Smooth muscle cell (in vitro differentiated cells): ENCODE measurements around the gene CORO7. TPM values are rescaled to one million over a fixed set of nuclear protein-coding genes. Genes with fewer than 3 reads are reported as not detected.

Experiments
- DNase-seq: peaks from one replicate; lab custom pipeline; 2025; ENCODE audit not compliant: unreplicated experiment; lab: John Stamatoyannopoulos, UW
- H2AFZ ChIP-seq: fragments of 200-600 bp; sonication (generic); 2 replicates; pipeline ENCODE4 v1.6.0; 2016; ENCODE audit warnings: antibody characterized with exemption, low read depth, mild to moderate bottlenecking
- H3F3A ChIP-seq: fragments of 200-600 bp; sonication (generic); 2 replicates; pipeline ENCODE4 v1.6.0; 2017; ENCODE audit warnings: antibody characterized with exemption, low read depth
- H3K27ac ChIP-seq: fragments of 200-600 bp; sonication (generic); 2 replicates; pipeline ENCODE4 v1.5.1; 2016; ENCODE audit warnings: low read depth, mild to moderate bottlenecking
- H3K27me3 ChIP-seq: fragments of 200-600 bp; sonication (generic); 2 replicates; pipeline ENCODE4 v1.6.1; 2016; ENCODE audit warnings: low read depth, mild to moderate bottlenecking
- H3K36me3 ChIP-seq: fragments of 200-600 bp; sonication (generic); 2 replicates; pipeline ENCODE4 v1.5.1; 2016; ENCODE audit warnings: low read depth
- H3K4me1 ChIP-seq: fragments of 200-600 bp; sonication (generic); 2 replicates; pipeline ENCODE4 v1.5.1; 2016; ENCODE audit warnings: low read depth
- H3K4me2 ChIP-seq: fragments of 200-600 bp; sonication (generic); 2 replicates; pipeline ENCODE4 v1.6.0; 2016; ENCODE audit warnings: mild to moderate bottlenecking
- H3K4me3 ChIP-seq: fragments of 200-600 bp; sonication (generic); 2 replicates; pipeline ENCODE4 v1.5.1; 2016; ENCODE audit warnings: mild to moderate bottlenecking
- H3K79me2 ChIP-seq: fragments of 200-600 bp; sonication (generic); 2 replicates; pipeline ENCODE4 v1.6.0; 2016; ENCODE audit warnings: low read depth, mild to moderate bottlenecking
- H3K9ac ChIP-seq: fragments of 200-600 bp; sonication (generic); 2 replicates; pipeline ENCODE4 v1.6.0; 2016; ENCODE audit warnings: low read depth
- H3K9me3 ChIP-seq: fragments of 200-600 bp; sonication (generic); replicated peaks from 2 replicates; pipeline ENCODE4 v1.5.1; 2016; ENCODE audit warnings: low read depth
- H4K20me1 ChIP-seq: fragments of 200-600 bp; sonication (generic); 2 replicates; pipeline ENCODE4 v1.6.0; 2016; ENCODE audit warnings: low read depth
- CTCF ChIP-seq: fragments of 200-600 bp; sonication (generic); IDR thresholded peaks from 2 replicates; pipeline ENCODE4 v1.5.1; 2017; ENCODE audit warnings: borderline replicate concordance, mild to moderate bottlenecking, antibody characterized with exemption; ENCODE audit not compliant: insufficient read depth, poor library complexity, severe bottlenecking
- WGBS: methylation state at CpG from one replicate; pipeline ENCODE4 v1.1.7; 2016; ENCODE audit warnings: low lambda C conversion rate; 5-methylcytosine and 5-hydroxymethylcytosine counted together
- polyA plus RNA-seq: library from polyadenylated mRNA; unstranded; fragments of >200 nt; fragmentation: Nextera tagmentation; extraction: Ambion mirVana; gene quantifications from 2 replicates; pipeline ENCODE4 v1.2.1, GENCODE V29; 2016
- total RNA-seq: library from RNA; depleted of rRNA; stranded (reverse); fragments of >200 nt; gene quantifications from 2 replicates; pipeline ENCODE4 v1.2.3, GENCODE V29; 2014

Gene CORO7
- total and polyA plus RNA-seq, 2 experiments from 2014 or later, result 6.7 to 12.7 TPM

GRCh38 chr16:4350787-4351659 lies 65.4 kb downstream of the CORO7 start, which contains the start of gene PAM16:
PAM16 (minus strand) TSS chr16:4351321; CDS start chr16:4351234, 87 bp downstream.
- Histone ChIP-seq H3F3A (peaks cover 8% of the 10 kb centered on the region), H3K4me2 (peak within 1 kb of the TSS; percentile 83), H3K4me3 (peak within 1 kb of the TSS; percentile 78), H3K9ac (peak within 1 kb of the TSS; percentile 63), H3K36me3 (no peaks in the 10 kb centered on the region), H3K79me2 (peaks cover 29% of the 10 kb centered on the region), H3K9me3 (no peaks in the 10 kb centered on the region), H3K27me3 (no peaks in the 10 kb centered on the region), H4K20me1 (peaks cover 24% of the 10 kb centered on the region), H3K27ac (peak within 1 kb of the TSS; percentile 64), H3K4me1 (peaks cover 10% of the 10 kb centered on the region), H2AFZ (peak within 1 kb of the TSS; percentile 1)
- 1% methylated on average over 60 of the region's 81 CpGs for WGBS
- TF ChIP-seq CTCF, result peak; percentile 15
- peak; percentile 95 for DNase-seq

- H3K36me3 ChIP-seq, result no peaks in the 10 kb centered on the region
- TF ChIP-seq CTCF, result no peak
- H3K79me2 ChIP-seq, result peaks cover 29% of the 10 kb centered on the region
- H2AFZ ChIP-seq, result peak overlapping the region; percentile 1
- H4K20me1 ChIP-seq, result peaks cover 30% of the 10 kb centered on the region
- peak overlapping the region; percentile 78 for H3K4me3 ChIP-seq
- no peaks in the 10 kb centered on the region for H3K27me3 ChIP-seq
- H3K27ac ChIP-seq, result peak overlapping the region; percentile 64
- peaks cover 10% of the 10 kb centered on the region for H3K4me1 ChIP-seq
- no peak for DNase-seq
- peak overlapping the region; percentile 83 for H3K4me2 ChIP-seq
- H3K9me3 ChIP-seq, result no peaks in the 10 kb centered on the region
- peak overlapping the region; percentile 63 for H3K9ac ChIP-seq
- 34% methylated on average over 24 of the region's 24 CpGs for WGBS
- H3F3A ChIP-seq, result peaks cover 8% of the 10 kb centered on the region
Observed at GRCh38 chr16:4350365-4350786, 66.0 kb downstream of the CORO7 start.

- peaks cover 8% of the 10 kb centered on the region for H3F3A ChIP-seq
- no peak for TF ChIP-seq CTCF
- H3K4me3 ChIP-seq, result no peak overlapping the region
- H3K27ac ChIP-seq, result no peak overlapping the region
- H3K4me2 ChIP-seq, result no peak overlapping the region
- no peak overlapping the region for H3K9ac ChIP-seq
- peaks cover 37% of the 10 kb centered on the region for H4K20me1 ChIP-seq
- H3K36me3 ChIP-seq, result no peaks in the 10 kb centered on the region
- DNase-seq, result no peak
- H3K9me3 ChIP-seq, result no peaks in the 10 kb centered on the region
- WGBS, result 99% methylated on average over 5 of the region's 5 CpGs
- peaks cover 10% of the 10 kb centered on the region for H3K4me1 ChIP-seq
- H2AFZ ChIP-seq, result no peak overlapping the region
- peaks cover 29% of the 10 kb centered on the region for H3K79me2 ChIP-seq
- H3K27me3 ChIP-seq, result no peaks in the 10 kb centered on the region
Observed at GRCh38 chr16:4349332-4349731, 67.1 kb downstream of the CORO7 start.
